PC-9 (cell line): ENCODE results near the gene SH2D5. TPM values are rescaled to one million over a fixed set of nuclear protein-coding genes. Genes with fewer than 3 reads are reported as not detected.

Experiments used
- BruUV-seq: library from RNA; stranded (reverse); fragments of 400-500 nt; replicated peaks from 2 replicates; lab custom pipeline; 2021; lab: Mats Ljungman, UMichigan
- CTCF ChIA-PET: fragments of 300-600 bp; sonication (Branson Sonifier 250); formaldehyde crosslinking; loops from one replicate; lab custom pipeline; 2022; ENCODE audit warnings: antibody characterized with exemption; lab: Charles Lee
- POLR2A ChIA-PET: fragments of 300-600 bp; sonication (Branson Sonifier 250); formaldehyde crosslinking; loops from one replicate; lab custom pipeline; 2022; ENCODE audit warnings: antibody characterized with exemption; ENCODE audit not compliant: unreplicated experiment; lab: Charles Lee
- DNase-seq, 2 experiments: peaks; one replicate each; pipeline versions ENCODE4 v3.0.0 to v3.0.0-alpha.2; 2015 to 2022; ENCODE audit warnings: mixed read lengths in 1 of 2
- H2AFZ ChIP-seq: fragments of 200-600 bp; sonication (generic); 2 replicates; pipeline ENCODE4 v1.8.1; 2017; ENCODE audit warnings: antibody characterized with exemption
- H3F3A ChIP-seq: fragments of 200-600 bp; sonication (generic); 2 replicates; pipeline ENCODE4 v1.8.1; 2017; ENCODE audit warnings: antibody characterized with exemption, mild to moderate bottlenecking, low read depth; ENCODE audit not compliant: insufficient read depth
- H3K27ac ChIP-seq: fragments of 200-600 bp; sonication (generic); 2 replicates; pipeline ENCODE4 v1.6.1; 2016; ENCODE audit warnings: mixed run types
- H3K27me3 ChIP-seq: fragments of 200-600 bp; sonication (generic); 2 replicates; pipeline ENCODE4 v1.6.1; 2016; ENCODE audit warnings: low read depth, mixed run types; ENCODE audit not compliant: insufficient read depth
- H3K36me3 ChIP-seq: fragments of 200-600 bp; sonication (generic); 2 replicates; pipeline ENCODE4 v1.6.1; 2016; ENCODE audit warnings: low read depth, mixed run types
- H3K4me1 ChIP-seq: fragments of 200-600 bp; sonication (generic); replicated peaks from 2 replicates; pipeline ENCODE4 v1.6.1; 2016; ENCODE audit warnings: mixed run types; ENCODE audit not compliant: insufficient read depth
- H3K4me2 ChIP-seq: fragments of 200-600 bp; sonication (generic); 2 replicates; pipeline ENCODE4 v1.6.1; 2017; ENCODE audit warnings: mixed run types
- H3K4me3 ChIP-seq: fragments of 200-600 bp; sonication (generic); 2 replicates; pipeline ENCODE4 v1.6.1; 2016; ENCODE audit warnings: mixed run types
- H3K79me2 ChIP-seq: fragments of 200-600 bp; sonication (generic); 2 replicates; pipeline ENCODE4 v1.6.1; 2017; ENCODE audit warnings: low read depth, mixed run types
- H3K9me2 ChIP-seq: fragments of 200-600 bp; sonication (generic); 2 replicates; pipeline ENCODE4 v1.8.1; 2017; ENCODE audit warnings: mild to moderate bottlenecking; ENCODE audit not compliant: insufficient read depth
- H3K9me3 ChIP-seq: fragments of 200-600 bp; sonication (generic); 2 replicates; pipeline ENCODE4 v1.8.1; 2016; ENCODE audit warnings: low read depth; ENCODE audit not compliant: insufficient read depth
- H4K20me1 ChIP-seq: fragments of 200-600 bp; sonication (generic); 2 replicates; pipeline ENCODE4 v1.8.1; 2017; ENCODE audit not compliant: insufficient read depth
- CTCF ChIP-seq: fragments of 200-600 bp; sonication (generic); conservative IDR thresholded peaks from 2 replicates; pipeline ENCODE4 v1.6.1; 2017; ENCODE audit warnings: mixed run types, antibody characterized with exemption, mild to moderate bottlenecking, moderate library complexity
- EZH2 ChIP-seq: fragments of 200-600 bp; sonication (generic); IDR thresholded peaks from 2 replicates; pipeline ENCODE4 v1.8.0; 2017; ENCODE audit warnings: antibody characterized with exemption, low read depth
- intact Hi-C: fragments of 100-400 bp; cut with micrococcal nuclease; formaldehyde crosslinking; loops from one replicate; pipeline ENCODE4 v1.10.0; 2022; ENCODE audit not compliant: unreplicated experiment
- total RNA-seq: library from RNA; stranded (reverse); gene quantifications from 2 replicates; pipeline ENCODE4 v1.2.3, GENCODE V29; 2021

The SH2D5 gene
- total RNA-seq, 1 experiment from 2014 or later: 1.5 TPM

DNA sequence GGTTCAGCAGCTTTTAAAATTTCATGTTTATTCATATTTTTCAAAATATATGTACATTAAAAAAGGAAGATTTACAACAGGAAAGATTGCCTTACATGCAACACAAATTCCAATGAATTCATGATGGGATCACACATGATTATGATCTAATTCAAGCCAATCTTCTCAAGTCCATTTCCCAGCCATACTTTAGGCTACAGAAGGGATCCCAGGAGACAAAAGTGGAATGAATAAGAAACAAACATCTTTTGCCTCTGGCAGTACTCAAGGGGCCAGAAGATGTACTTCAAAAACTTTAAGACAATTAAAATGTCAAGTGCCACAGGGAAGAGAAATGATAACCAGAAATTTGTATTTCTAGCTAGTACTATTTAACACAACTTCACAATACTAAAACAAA lies 10.2 kb upstream of the SH2D5 start:
- peaks cover 13% of the 10 kb centered on the region; the same call in 1 of the 2 replicates for H3F3A ChIP-seq
- POLR2A ChIA-PET: no interaction called here
- H3K4me3 ChIP-seq: no peak overlapping the region
- no peaks in the 10 kb centered on the region for H3K9me3 ChIP-seq
- no peaks in the 10 kb centered on the region for H4K20me1 ChIP-seq
- no peak for TF ChIP-seq CTCF
- no peak for TF ChIP-seq EZH2
- intact Hi-C loops: no loop called here
- no peaks in the 10 kb centered on the region for H3K9me2 ChIP-seq
- H2AFZ ChIP-seq: no peak overlapping the region
- no peaks in the 10 kb centered on the region for H3K27me3 ChIP-seq
- no peak for DNase-seq
- no peaks in the 10 kb centered on the region for H3K4me1 ChIP-seq
- no TSS peak for BruUV-seq
- H3K27ac ChIP-seq: no peak overlapping the region
- H3K4me2 ChIP-seq: no peak overlapping the region
- H3K79me2 ChIP-seq: no peaks in the 10 kb centered on the region
- H3K36me3 ChIP-seq: peaks cover 7% of the 10 kb centered on the region; the same call in 1 of the 2 replicates
- CTCF ChIA-PET: no interaction called here

- Histone ChIP-seq H3K4me1 (no peaks in the 10 kb centered on the region), H2AFZ (no peak overlapping the region), H3K4me3 (no peak overlapping the region), H3K27ac (no peak overlapping the region), H4K20me1 (no peaks in the 10 kb centered on the region), H3K9me2 (no peaks in the 10 kb centered on the region), H3K9me3 (no peaks in the 10 kb centered on the region), H3K27me3 (no peaks in the 10 kb centered on the region), H3K79me2 (no peaks in the 10 kb centered on the region), H3K4me2 (no peak overlapping the region), H3K36me3 (peaks cover 7% of the 10 kb centered on the region; the same call in 1 of the 2 replicates), H3F3A (peaks cover 13% of the 10 kb centered on the region; the same call in 1 of the 2 replicates)
- BruUV-seq: no TSS peak
- DNase-seq: no peak
- intact Hi-C loops: no loop called here
- ChIA-PET CTCF (no interaction called here), POLR2A (no interaction called here)
- no peak for TF ChIP-seq CTCF
- no peak for TF ChIP-seq EZH2
Measured at GRCh38 chr1:20740781-20741180, 8.3 kb upstream of the SH2D5 start.

DNA sequence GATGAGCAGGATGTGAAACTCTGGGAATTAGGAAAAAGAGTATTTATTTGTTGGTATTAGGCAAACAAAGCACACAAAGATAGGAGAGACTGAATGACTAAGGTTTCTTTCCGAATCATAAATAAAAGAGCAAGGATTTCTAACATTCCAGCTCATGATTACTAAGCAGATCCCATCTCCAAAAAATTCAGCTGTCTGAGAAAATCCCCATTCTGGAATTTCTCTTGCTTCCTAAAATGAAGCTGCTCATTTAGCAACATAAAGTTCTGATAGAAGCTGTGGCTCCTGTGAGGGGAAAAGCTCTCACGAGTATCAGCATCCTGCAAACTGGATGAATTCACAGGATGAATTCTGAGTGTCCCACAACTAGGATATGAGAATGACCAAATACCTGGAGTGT lies 6.7 kb upstream of the SH2D5 start:
- H3K9me2 ChIP-seq: no peaks in the 10 kb centered on the region
- H3K4me3 ChIP-seq: no peak overlapping the region
- no peak overlapping the region for H2AFZ ChIP-seq
- H4K20me1 ChIP-seq: no peaks in the 10 kb centered on the region
- POLR2A ChIA-PET: no interaction called here
- peaks cover 17% of the 10 kb centered on the region; the same call in 1 of the 2 replicates for H3F3A ChIP-seq
- peaks cover 1% of the 10 kb centered on the region for H3K4me1 ChIP-seq
- intact Hi-C loops: no loop called here
- TF ChIP-seq CTCF (no peak), EZH2 (no peak)
- H3K27ac ChIP-seq: peak overlapping the region; percentile 44
- no peaks in the 10 kb centered on the region for H3K79me2 ChIP-seq
- H3K27me3 ChIP-seq: no peaks in the 10 kb centered on the region
- CTCF ChIA-PET: no interaction called here
- no peaks in the 10 kb centered on the region for H3K9me3 ChIP-seq
- 0 out of 2 replicates have a peak, but pooled peaks cover under 1% of the 10 kb centered on the region for H3K36me3 ChIP-seq
- DNase-seq: no peak
- no peak overlapping the region for H3K4me2 ChIP-seq
- BruUV-seq: no TSS peak
